H9 (cell line): ENCODE measurements around the gene FBXO42. TPM values are rescaled to one million over a fixed set of nuclear protein-coding genes. Genes with fewer than 3 reads are reported as not detected.
"Not testable (repeated sequence)": the region's sequence is repeated elsewhere in the genome, so short reads cannot be mapped to it uniquely, and the experiment has no call there.

Experiments used
- DNase-seq: peaks from one replicate; pipeline ENCODE4 v3.0.0-alpha.2; 2017
- H2AFZ ChIP-seq: one replicate; pipeline ENCODE4 v1.6.1; 2013; ENCODE audit warnings: mild to moderate bottlenecking, low read length, control low read depth, moderate library complexity
- H2AK5ac ChIP-seq: 2 replicates; pipeline ENCODE4 v1.6.1; 2013; ENCODE audit warnings: low read length, control low read depth, mixed read lengths; ENCODE audit not compliant: insufficient read length
- H2BK120ac ChIP-seq: one replicate; pipeline ENCODE4 v1.6.1; 2013; ENCODE audit warnings: low read depth, mild to moderate bottlenecking, low read length, control low read depth, inconsistent platforms; ENCODE audit not compliant: poor library complexity, severe bottlenecking
- H2BK12ac ChIP-seq: 2 replicates; pipeline ENCODE4 v1.6.1; 2013; ENCODE audit warnings: low read length, control low read depth, mixed read lengths, low read depth; ENCODE audit not compliant: insufficient read length
- H2BK15ac ChIP-seq: 2 replicates; pipeline ENCODE4 v1.6.1; 2013; ENCODE audit warnings: low read depth, low read length, control low read depth
- H2BK20ac ChIP-seq: one replicate; pipeline ENCODE4 v1.6.1; 2013; ENCODE audit warnings: low read depth, mild to moderate bottlenecking, low read length, control low read depth, inconsistent platforms; ENCODE audit not compliant: poor library complexity, severe bottlenecking
- H2BK5ac ChIP-seq: 2 replicates; pipeline ENCODE4 v1.6.1; 2013; ENCODE audit warnings: low read length, control low read depth, mixed read lengths; ENCODE audit not compliant: insufficient read length
- H3K14ac ChIP-seq: 2 replicates; pipeline ENCODE4 v1.6.1; 2013; ENCODE audit warnings: low read length, control low read depth; ENCODE audit not compliant: insufficient read depth
- H3K18ac ChIP-seq: 2 replicates; pipeline ENCODE4 v1.6.1; 2013; ENCODE audit warnings: low read depth, mild to moderate bottlenecking, mixed read lengths, low read length, control low read depth; ENCODE audit not compliant: insufficient read length
- H3K23ac ChIP-seq: 2 replicates; pipeline ENCODE4 v1.6.1; 2013; ENCODE audit warnings: low read length, control low read depth, mixed read lengths, low read depth; ENCODE audit not compliant: insufficient read length
- H3K23me2 ChIP-seq: 2 replicates; pipeline ENCODE4 v1.6.1; 2013; ENCODE audit warnings: low read depth, mild to moderate bottlenecking, mixed read lengths, low read length, control low read depth; ENCODE audit not compliant: insufficient read length, poor library complexity, severe bottlenecking
- H3K27ac ChIP-seq: 2 replicates; pipeline ENCODE4 v1.5.1; 2013; ENCODE audit warnings: low read length, control low read depth, mixed read lengths, low read depth; ENCODE audit not compliant: insufficient read length
- H3K27me3 ChIP-seq: 2 replicates; pipeline ENCODE4 v1.6.1; 2013; ENCODE audit warnings: low read length, control low read depth, inconsistent platforms; ENCODE audit not compliant: insufficient read depth
- H3K4ac ChIP-seq: 2 replicates; pipeline ENCODE4 v1.6.1; 2013; ENCODE audit warnings: low read depth, mild to moderate bottlenecking, control low read depth, inconsistent platforms, low read length, moderate library complexity
- H3K4me1 ChIP-seq: 2 replicates; pipeline ENCODE4 v1.6.1; 2013; ENCODE audit warnings: low read length, control low read depth, inconsistent platforms; ENCODE audit not compliant: insufficient read depth
- H3K4me2 ChIP-seq: 2 replicates; pipeline ENCODE4 v1.6.1; 2013; ENCODE audit warnings: low read length, control low read depth, mixed read lengths; ENCODE audit not compliant: insufficient read length, insufficient read depth
- H3K56ac ChIP-seq: 2 replicates; pipeline ENCODE4 v1.6.1; 2013; ENCODE audit warnings: low read depth, mild to moderate bottlenecking, mixed read lengths, low read length, control low read depth; ENCODE audit not compliant: insufficient read length
- H3K79me1 ChIP-seq: 2 replicates; pipeline ENCODE4 v1.6.1; 2013; ENCODE audit warnings: low read depth, mild to moderate bottlenecking, moderate library complexity, low read length, control low read depth, inconsistent platforms; ENCODE audit not compliant: insufficient read depth, poor library complexity, severe bottlenecking
- H3K79me2 ChIP-seq: 2 replicates; pipeline ENCODE4 v1.6.1; 2013; ENCODE audit warnings: low read length, control low read depth, inconsistent platforms; ENCODE audit not compliant: insufficient read depth
- H3K9ac ChIP-seq: 2 replicates; pipeline ENCODE4 v1.6.1; 2013; ENCODE audit warnings: low read length, control low read depth, mixed read lengths; ENCODE audit not compliant: insufficient read length; ENCODE audit errors: extremely low read depth
- H3K9me3 ChIP-seq: one replicate; pipeline ENCODE4 v1.6.1; 2013; ENCODE audit warnings: low read depth, low read length, inconsistent platforms; ENCODE audit not compliant: control insufficient read depth
- H3T11ph ChIP-seq: one replicate; pipeline ENCODE4 v1.6.1; 2013; ENCODE audit warnings: mild to moderate bottlenecking, low read length, control low read depth, inconsistent platforms
- H4K20me1 ChIP-seq: one replicate; pipeline ENCODE4 v1.6.1; 2013; ENCODE audit not compliant: control insufficient read depth, insufficient read length, insufficient read depth
- H4K5ac ChIP-seq: 2 replicates; pipeline ENCODE4 v1.6.1; 2013; ENCODE audit warnings: low read depth, mild to moderate bottlenecking, mixed read lengths, low read length, control low read depth; ENCODE audit not compliant: insufficient read length
- H4K8ac ChIP-seq: replicated peaks from 2 replicates; pipeline ENCODE4 v1.6.1; 2013; ENCODE audit warnings: low read length, control low read depth, mixed read lengths, low read depth; ENCODE audit not compliant: insufficient read length
- H4K91ac ChIP-seq: 2 replicates; pipeline ENCODE4 v1.6.1; 2013; ENCODE audit warnings: low read depth, mild to moderate bottlenecking, moderate library complexity, mixed read lengths, low read length, control low read depth; ENCODE audit not compliant: insufficient read length
- H3K27ac Mint-ChIP-seq, 3 experiments: 2 replicates in 2 of 3; 3 replicates in 1 of 3; pipeline ENCODE4 v1.8.0; 2020 to 2021; ENCODE audit warnings: mixed read lengths in 3 of 3, mild to moderate bottlenecking in 1 of 3, moderate library complexity in 1 of 3
- H3K27me3 Mint-ChIP-seq: 2 replicates; pipeline ENCODE4 v1.8.0; 2021; ENCODE audit warnings: low read depth, mild to moderate bottlenecking, moderate library complexity, mixed read lengths
- H3K36me3 Mint-ChIP-seq, 3 experiments: 2 replicates in 2 of 3; 3 replicates in 1 of 3; pipeline ENCODE4 v1.8.0; 2020 to 2021; ENCODE audit warnings: low read depth in 3 of 3, mixed read lengths in 3 of 3; ENCODE audit not compliant: insufficient read depth in 1 of 3
- H3K4me1 Mint-ChIP-seq, 2 experiments: 2 replicates each; pipeline ENCODE4 v1.8.0; 2020; ENCODE audit warnings: mixed read lengths in 2 of 2
- H3K4me3 Mint-ChIP-seq, 2 experiments: 2 replicates in 1 of 2; 3 replicates in 1 of 2; pipeline ENCODE4 v1.8.0; 2020 to 2021; ENCODE audit warnings: mild to moderate bottlenecking in 2 of 2, mixed read lengths in 2 of 2, moderate library complexity in 1 of 2
- H3K9me3 Mint-ChIP-seq, 2 experiments: 2 replicates in 1 of 2; 3 replicates in 1 of 2; pipeline ENCODE4 v1.8.0; 2020; ENCODE audit warnings: mild to moderate bottlenecking in 2 of 2, mixed read lengths in 2 of 2, moderate library complexity in 1 of 2
- WGBS: extraction: QIAGEN DNeasy Blood & Tissue Kit; methylation state at CpG from one replicate; pipeline ENCODE4 v1.1.7; 2013; ENCODE audit warnings: missing lambda C conversion rate, low lambda C conversion rate, mixed read lengths; ENCODE audit not compliant: insufficient read length; ENCODE audit errors: extremely low coverage; 5-methylcytosine and 5-hydroxymethylcytosine counted together
- total RNA-seq: library from RNA; stranded (reverse); gene quantifications from 2 replicates; pipeline ENCODE4 v1.2.1, GENCODE V29; 2021
- TF ChIP-seq, protein P1 (sequence below): fragments of 200-600 bp; sonication (generic); conservative IDR thresholded peaks from 3 replicates; pipeline ENCODE4 v1.8.0; 2021; ENCODE audit warnings: antibody characterized with exemption, mild to moderate bottlenecking

FBXO42 gene
- total RNA-seq, 1 experiment from 2014 or later: 17.4 TPM

DNA sequence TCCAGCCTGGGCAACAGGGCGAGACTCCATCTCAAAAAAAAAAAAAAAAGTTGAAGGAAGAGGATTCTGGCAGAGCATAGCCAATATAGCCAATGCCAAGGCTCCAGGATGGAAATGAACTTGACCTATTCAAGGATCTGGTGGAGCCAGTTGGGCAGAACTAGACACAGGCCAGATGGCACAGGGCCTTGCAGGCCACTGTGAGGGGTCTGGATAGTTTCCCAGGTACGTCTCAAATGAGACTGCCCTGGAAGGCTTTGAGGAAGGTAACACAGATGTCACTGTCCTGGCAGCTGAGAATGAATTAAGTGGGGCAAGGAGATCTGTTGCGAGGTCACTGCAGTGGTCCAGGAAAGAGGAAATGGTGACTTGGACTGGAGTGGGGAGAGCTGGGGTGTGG lies 127.8 kb downstream of the FBXO42 start:
- no peaks in the 10 kb centered on the region for H3K36me3 Mint-ChIP-seq

DNA sequence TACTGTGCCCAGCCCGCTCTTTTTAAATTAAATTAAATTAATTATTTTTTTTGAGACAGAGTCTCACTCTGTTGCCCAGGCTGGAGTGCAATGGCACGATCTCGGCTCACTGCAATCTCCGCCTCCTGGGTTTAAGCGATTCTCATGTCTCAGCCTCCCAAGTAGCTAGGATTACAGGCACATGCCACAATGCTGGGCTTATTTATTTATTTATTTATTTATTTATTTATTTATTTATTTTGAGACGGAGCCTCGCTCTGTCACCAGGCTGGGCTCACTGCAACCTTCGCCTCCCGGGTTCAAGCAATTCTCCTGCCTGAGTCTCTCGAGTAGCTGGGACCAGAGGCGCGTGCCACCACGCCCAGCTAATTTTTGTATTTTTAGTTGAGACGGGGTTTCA lies 129.6 kb downstream of the FBXO42 start:
- H2BK120ac ChIP-seq, H3K9ac ChIP-seq, H3K18ac ChIP-seq, H4K91ac ChIP-seq, H3K27ac ChIP-seq, H3K23me2 ChIP-seq, H2AK5ac ChIP-seq, H3K14ac ChIP-seq, H3K79me1 ChIP-seq, H2BK12ac ChIP-seq, H3K9me3 ChIP-seq, H3K4me3 Mint-ChIP-seq, DNase-seq, H3K4me2 ChIP-seq, H2BK5ac ChIP-seq, H3K23ac ChIP-seq, H2BK15ac ChIP-seq, H3K36me3 Mint-ChIP-seq, H2BK20ac ChIP-seq, H4K5ac ChIP-seq, H3K4ac ChIP-seq, H3K56ac ChIP-seq, H3K4me1 ChIP-seq, H4K20me1 ChIP-seq, H2AFZ ChIP-seq, H4K8ac ChIP-seq, H3K27ac Mint-ChIP-seq, H3T11ph ChIP-seq, H3K9me3 Mint-ChIP-seq, H3K79me2 ChIP-seq: not testable (repeated sequence)
- WGBS: no CpG with 5 or more reads among the region's 14 CpGs
- peaks cover 72% of the 10 kb centered on the region for H3K27me3 Mint-ChIP-seq
- peaks cover 13% of the 10 kb centered on the region; the same call in 1 of the 2 replicates for H3K27me3 ChIP-seq
- H3K4me1 Mint-ChIP-seq: peaks cover 11 to 17% of the 10 kb centered on the region in 2 experiments

More for the DNA sequence above, 127.8 kb downstream of the FBXO42 start:
- Histone ChIP-seq H3K4me2 (no peak overlapping the region), H3K23ac (no peak overlapping the region), H3T11ph (no peak overlapping the region), H2BK15ac (no peak overlapping the region), H3K9ac (no peak overlapping the region), H3K27ac (no peak overlapping the region), H3K79me2 (no peaks in the 10 kb centered on the region), H4K91ac (no peak overlapping the region), H4K8ac (no peak overlapping the region), H3K4ac (no peak overlapping the region), H2BK5ac (no peak overlapping the region), H4K20me1 (peaks cover 4% of the 10 kb centered on the region), H4K5ac (no peak overlapping the region), H2BK12ac (no peak overlapping the region), H3K27me3 (peaks cover 19% of the 10 kb centered on the region; the same call in 1 of the 2 replicates), H3K9me3 (no peaks in the 10 kb centered on the region), H3K79me1 (no peaks in the 10 kb centered on the region), H3K4me1 (no peaks in the 10 kb centered on the region), H2BK20ac (no peak overlapping the region), H2AFZ (no peak overlapping the region), H3K23me2 (peaks cover 9% of the 10 kb centered on the region), H2AK5ac (no peak overlapping the region), H2BK120ac (no peak overlapping the region), H3K14ac (no peak overlapping the region), H3K18ac (no peak overlapping the region), H3K56ac (no peak overlapping the region)
- H3K4me1 Mint-ChIP-seq: peaks cover 20 to 23% of the 10 kb centered on the region in 2 experiments
- no peak overlapping the region for H3K27ac Mint-ChIP-seq
- TF ChIP-seq, protein P1, sequence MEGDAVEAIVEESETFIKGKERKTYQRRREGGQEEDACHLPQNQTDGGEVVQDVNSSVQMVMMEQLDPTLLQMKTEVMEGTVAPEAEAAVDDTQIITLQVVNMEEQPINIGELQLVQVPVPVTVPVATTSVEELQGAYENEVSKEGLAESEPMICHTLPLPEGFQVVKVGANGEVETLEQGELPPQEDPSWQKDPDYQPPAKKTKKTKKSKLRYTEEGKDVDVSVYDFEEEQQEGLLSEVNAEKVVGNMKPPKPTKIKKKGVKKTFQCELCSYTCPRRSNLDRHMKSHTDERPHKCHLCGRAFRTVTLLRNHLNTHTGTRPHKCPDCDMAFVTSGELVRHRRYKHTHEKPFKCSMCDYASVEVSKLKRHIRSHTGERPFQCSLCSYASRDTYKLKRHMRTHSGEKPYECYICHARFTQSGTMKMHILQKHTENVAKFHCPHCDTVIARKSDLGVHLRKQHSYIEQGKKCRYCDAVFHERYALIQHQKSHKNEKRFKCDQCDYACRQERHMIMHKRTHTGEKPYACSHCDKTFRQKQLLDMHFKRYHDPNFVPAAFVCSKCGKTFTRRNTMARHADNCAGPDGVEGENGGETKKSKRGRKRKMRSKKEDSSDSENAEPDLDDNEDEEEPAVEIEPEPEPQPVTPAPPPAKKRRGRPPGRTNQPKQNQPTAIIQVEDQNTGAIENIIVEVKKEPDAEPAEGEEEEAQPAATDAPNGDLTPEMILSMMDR: no peak
- H3K27me3 Mint-ChIP-seq: peaks cover 79% of the 10 kb centered on the region
- no CpG with 5 or more reads among the region's 3 CpGs for WGBS
- no peaks in the 10 kb centered on the region; a peak in 2 of 5 replicates for H3K9me3 Mint-ChIP-seq
- no peak for DNase-seq
- no peak overlapping the region for H3K4me3 Mint-ChIP-seq
